Right ventricle myocardium superior (tissue), 1 donor: ENCODE data around the gene ABCB8. TPM values are rescaled to one million over a fixed set of nuclear protein-coding genes. Genes with fewer than 3 reads are reported as not detected.
A peak's percentile ranks its signal among the peaks of the same experiment; 100 is the strongest.

Experiments
- ATAC-seq: fragments of 200-7000 bp; cut with Tn5 transposase; one replicate; pipeline ENCODE4 v1.9.1; 2020; ENCODE audit warnings: mild to moderate bottlenecking; ENCODE audit not compliant: poor library complexity
- DNase-seq: peaks from one replicate; pipeline ENCODE4 v3.0.0-alpha.2; 2020
- intact Hi-C: fragments of 100-400 bp; cut with DNase I; formaldehyde crosslinking; loops from one replicate; pipeline ENCODE4 v1.11.2; 2022
- long read RNA-seq: library from polyadenylated mRNA; unstranded; transcript quantifications from one replicate; pipeline ENCODE4 v2.0.0, GENCODE V29; 2021
- total RNA-seq: library from RNA; stranded (reverse); fragmentation: NEBNext Ultra II Directional; extraction: Animal tissue kit (Norgen Biotek cat#: 25700); gene quantifications from one replicate; pipeline ENCODE4 v1.2.1, GENCODE V29; 2021
- donor health status: DM: no; HTN: yes; CAD: no; lungs with severe emphysema.

ABCB8 gene
- 24.6 TPM for total RNA-seq
- long read RNA-seq, full-length matches to known transcripts, result 26 of 46 reads
- long read RNA-seq, partial matches to known transcripts, result 13 of 46 reads
- long read RNA-seq, other reads (novel, unspliced or antisense), result 7 of 46 reads

GRCh38 chr7:151028131-151028947 lies at the start of gene ABCB8:
Gene ABCB8, plus strand, starts transcription at chr7:151028450. Its CDS starts 66 bp downstream, at chr7:151028516.
- DNase-seq, result peak; percentile 97
- intact Hi-C loops, result no loop called here

DNA sequence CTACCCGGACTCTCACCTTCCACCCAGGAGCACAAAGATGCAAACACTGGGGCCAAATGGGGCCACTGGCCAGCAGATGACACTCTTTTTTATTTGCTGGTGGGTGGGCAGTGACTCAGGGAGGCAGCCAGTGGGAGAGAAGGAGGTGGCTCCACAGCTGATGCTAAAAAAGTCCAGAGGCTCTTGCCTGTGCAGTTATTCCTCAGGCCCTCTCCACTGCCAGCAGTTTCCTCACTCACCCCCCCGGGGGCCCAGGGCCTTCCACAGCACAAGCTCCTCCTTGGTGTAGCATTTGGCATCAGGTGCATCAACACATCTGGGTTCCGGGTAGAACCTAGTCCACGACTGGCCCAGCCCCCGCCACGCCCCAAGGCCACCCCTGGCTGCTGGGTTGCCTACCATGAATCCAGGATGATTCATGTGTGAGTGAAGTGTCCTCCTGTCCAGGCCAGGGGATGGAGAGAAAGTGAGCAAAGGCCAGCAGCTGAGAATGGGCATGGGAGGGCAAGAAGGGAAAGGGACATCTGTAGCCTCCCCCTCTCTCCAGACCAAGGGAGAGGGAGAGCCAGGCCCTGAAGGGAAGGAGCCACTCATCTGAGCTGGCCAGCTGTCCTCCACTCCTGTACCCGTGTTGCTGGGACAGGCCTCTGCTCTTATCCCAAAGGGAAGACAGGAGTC lies 48.4 kb upstream of the ABCB8 start:
- ATAC-seq (no peak), DNase-seq (no peak)
- intact Hi-C loops, result no loop called here

More at GRCh38 chr7:151028131-151028947, at the start of gene ABCB8:
- ATAC-seq, result peak; percentile 98

DNA sequence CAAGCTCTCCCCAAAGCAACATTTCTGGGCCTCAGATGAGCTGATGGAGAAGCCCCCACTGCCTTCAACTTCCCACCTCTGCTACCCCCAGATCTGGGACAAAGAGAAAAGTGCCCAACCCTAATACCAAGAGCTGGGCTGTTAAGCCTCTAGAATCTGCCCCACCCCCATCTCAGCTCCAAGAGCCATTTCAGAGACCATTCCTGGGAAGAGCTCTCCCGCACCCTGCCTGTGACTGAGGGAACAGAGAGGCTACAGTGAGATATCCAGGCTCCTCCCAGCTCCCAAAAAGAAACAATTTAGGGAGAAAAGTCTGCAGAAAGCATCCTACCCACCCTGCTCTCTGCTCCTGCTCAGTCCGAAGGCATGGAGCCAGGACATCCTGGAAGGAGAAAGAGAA lies 47.6 kb upstream of the ABCB8 start:
- DNase-seq, result no peak
- no peak for ATAC-seq
- intact Hi-C loops, result no loop called here

GRCh38 chr7:150981644-150982043 lies 46.6 kb upstream of the ABCB8 start:
- ATAC-seq, result no peak
- intact Hi-C loops, result no loop called here
- no peak for DNase-seq

DNA sequence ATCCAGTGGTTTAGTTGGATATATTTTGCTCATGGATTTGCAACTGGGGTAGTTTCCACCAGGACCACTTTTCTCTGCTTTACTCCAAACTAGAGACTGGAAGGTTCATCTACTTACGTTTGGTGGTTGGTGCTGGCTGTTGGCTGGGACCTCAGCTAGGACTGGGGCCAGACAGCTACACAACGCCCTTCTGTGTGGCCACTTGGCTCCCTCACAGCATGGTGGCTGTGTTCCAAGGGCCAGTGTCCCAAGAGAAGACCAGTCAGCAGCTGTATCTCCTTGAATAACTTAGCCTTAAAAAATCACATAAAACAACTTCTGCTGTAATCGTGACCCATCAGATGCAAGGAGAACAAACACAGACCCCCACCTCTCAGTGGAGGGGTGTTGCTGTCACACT lies 45.9 kb upstream of the ABCB8 start:
- DNase-seq (no peak), ATAC-seq (no peak)
- intact Hi-C loops, result no loop called here

DNA sequence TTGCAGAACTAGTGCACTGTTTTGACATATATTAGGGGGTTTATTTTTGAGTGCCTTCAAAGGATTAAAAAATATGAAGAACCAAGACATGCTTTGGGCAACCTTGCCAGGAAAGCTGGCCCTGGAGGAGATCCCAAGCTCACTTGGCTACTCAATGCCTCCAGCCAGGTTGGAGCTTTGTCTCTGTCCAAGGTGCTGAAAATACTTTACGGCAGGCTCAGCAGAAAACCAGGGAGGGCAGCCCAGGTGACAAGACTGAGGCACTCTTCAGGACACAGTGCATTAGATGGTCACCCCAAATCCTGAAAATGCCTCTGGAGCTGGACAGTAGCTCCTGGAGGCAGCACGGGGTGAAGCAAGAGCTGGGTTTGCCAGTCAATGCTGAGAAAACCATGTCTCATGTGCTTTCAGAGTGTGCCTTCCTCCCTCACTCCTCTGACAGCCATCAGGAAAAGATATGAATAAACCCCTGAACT lies 44.3 kb upstream of the ABCB8 start:
- intact Hi-C loops, result no loop called here
- DNase-seq (no peak), ATAC-seq (no peak)

- ATAC-seq, result peak; percentile 67
- intact Hi-C loops, result loop anchor here (5.0 kb wide), 1 partner anchor 209 kb away; no protein-coding TSS in a partner anchor
- peak; percentile 76 for DNase-seq
These were observed 42.1 kb upstream of the ABCB8 start for GRCh38 chr7:150986099-150986512.

GRCh38 chr7:150986556-150986955 lies 41.7 kb upstream of the ABCB8 start:
- DNase-seq (no peak), ATAC-seq (no peak)

DNA sequence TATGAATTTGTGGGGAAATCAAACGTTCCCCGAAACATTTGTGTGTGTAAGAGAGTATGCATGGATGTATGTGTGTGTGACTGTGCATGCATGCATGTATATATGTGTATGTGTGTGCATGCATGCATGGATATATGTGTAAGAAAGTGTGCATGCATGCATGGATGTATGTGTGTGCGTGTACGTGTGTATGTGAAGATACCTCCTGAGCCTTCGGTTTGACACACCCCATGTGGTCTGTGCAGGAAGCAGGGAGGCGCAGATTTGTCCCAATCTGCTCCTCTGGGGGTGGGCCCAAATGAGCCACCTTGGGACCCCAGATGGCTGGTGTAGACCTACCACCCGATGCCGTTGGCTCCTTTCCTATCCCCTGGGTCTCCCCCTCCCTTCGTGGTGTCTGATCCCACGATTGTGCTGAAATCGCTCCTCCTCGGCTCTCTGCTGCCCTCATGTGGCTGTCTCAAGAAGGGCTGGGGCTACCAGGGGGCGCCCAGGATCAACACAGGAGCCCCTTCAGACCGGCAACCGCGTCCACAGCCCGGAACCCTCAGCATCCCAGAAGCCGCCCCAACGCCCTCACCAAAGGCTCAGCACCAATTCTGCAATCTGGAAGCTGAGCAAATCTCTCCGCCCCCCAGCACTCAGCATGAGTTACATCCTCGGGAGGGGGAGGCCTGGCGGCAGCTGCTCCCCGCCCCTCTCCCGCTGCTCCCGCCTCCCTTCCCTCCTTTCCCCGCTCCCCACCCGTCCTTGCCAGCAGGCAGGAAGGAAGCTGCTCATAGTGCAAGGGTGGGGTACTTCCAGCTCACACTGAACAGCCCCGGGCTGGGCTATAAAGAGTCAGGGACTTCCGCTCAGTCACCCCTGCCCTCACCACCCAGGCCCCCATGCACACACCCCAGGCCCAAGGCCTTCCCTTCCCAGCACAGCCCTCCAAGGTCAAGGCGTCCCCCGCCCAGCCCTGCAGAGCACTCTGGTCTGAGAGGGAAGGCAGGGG lies 39.7 kb upstream of the ABCB8 start:
- ATAC-seq (peak; percentile 59), DNase-seq (peak; percentile 78)
- intact Hi-C loops, result loop anchor here (2.0 to 5.0 kb wide), 2 partner anchors 90 to 211 kb away; no protein-coding TSS in a partner anchor

More at GRCh38 chr7:150986556-150986955, 41.7 kb upstream of the ABCB8 start:
- intact Hi-C loops, result loop anchor here (5.0 kb wide), 1 partner anchor 209 kb away; no protein-coding TSS in a partner anchor

- no peak for ATAC-seq
- DNase-seq, result no peak
- intact Hi-C loops, result loop anchor here (2.0 to 5.0 kb wide), 2 partner anchors 91 to 212 kb away; no protein-coding TSS in a partner anchor
These were observed 38.8 kb upstream of the ABCB8 start for GRCh38 chr7:150989456-150989855.

DNA sequence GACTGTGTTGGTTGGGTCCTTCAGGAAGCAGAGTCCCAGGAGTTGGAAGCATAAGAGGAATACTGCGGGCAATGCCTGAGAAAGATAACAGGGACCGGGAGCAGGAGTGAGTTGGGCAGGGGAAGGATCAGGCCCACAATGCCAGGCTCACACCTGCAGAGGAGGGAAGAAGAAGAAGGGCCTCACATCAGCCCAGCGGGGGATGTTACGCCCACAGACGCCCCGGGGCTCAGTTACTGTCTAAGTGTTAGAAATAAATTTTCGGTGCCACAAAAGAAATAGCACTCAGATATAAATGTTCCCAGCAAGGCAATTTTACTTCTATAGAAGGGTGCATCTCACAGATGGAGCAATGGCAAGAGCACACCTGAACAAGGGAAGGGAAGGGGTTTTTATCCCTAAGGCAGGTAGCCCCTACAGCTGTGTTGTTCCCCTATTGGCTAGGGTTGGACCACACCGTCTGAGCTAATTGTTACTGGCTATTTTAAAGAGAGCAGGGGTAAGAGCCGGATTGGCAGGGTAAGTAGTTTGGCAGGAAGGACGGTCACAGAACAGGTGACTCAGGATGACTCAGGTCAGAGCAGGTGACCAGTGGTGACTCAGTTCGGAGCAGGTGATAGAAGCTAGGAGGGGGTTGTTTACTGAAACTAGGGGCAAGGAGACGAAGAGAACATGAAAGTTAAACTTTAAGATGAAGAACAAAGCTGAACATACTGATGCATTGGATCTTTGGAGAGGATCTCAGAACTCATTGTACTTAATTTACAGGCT lies 37.6 kb upstream of the ABCB8 start, which contains the start of gene NOS3:
TSS of gene NOS3 (plus strand) at position 602 of the 771 bp plus-strand sequence. CDS start 2,787 bp downstream, outside the sequence.
- DNase-seq, result no peak
- ATAC-seq, result no peak
- intact Hi-C loops, result no loop called here

DNA sequence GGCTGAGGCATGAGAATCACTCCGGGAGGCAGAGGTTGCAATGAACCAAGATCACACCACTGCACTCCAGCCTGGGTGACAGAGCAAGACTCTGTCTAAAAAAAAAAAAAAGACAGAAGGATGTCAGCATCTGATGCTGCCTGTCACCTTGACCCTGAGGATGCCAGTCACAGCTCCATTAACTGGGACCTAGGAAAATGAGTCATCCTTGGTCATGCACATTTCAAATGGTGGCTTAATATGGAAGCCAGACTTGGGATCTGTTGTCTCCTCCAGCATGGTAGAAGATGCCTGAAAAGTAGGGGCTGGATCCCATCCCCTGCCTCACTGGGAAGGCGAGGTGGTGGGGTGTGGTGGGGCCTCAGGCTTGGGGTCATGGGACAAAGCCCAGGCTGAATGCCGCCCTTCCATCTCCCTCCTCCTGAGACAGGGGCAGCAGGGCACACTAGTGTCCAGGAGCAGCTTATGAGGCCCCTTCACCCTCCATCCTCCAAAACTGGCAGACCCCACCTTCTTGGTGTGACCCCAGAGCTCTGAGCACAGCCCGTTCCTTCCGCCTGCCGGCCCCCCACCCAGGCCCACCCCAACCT lies 36.1 kb upstream of the ABCB8 start:
- no peak for DNase-seq
- ATAC-seq, result no peak
- intact Hi-C loops, result no loop called here

- intact Hi-C loops, result no loop called here
- DNase-seq, result no peak
- ATAC-seq, result peak; percentile 43
These were observed 35.4 kb upstream of the ABCB8 start for GRCh38 chr7:150992833-150993302.

GRCh38 chr7:150993511-150993910 lies 34.7 kb upstream of the ABCB8 start:
- intact Hi-C loops, result no loop called here
- peak; percentile 22 for ATAC-seq
- peak; percentile 81 for DNase-seq

DNA sequence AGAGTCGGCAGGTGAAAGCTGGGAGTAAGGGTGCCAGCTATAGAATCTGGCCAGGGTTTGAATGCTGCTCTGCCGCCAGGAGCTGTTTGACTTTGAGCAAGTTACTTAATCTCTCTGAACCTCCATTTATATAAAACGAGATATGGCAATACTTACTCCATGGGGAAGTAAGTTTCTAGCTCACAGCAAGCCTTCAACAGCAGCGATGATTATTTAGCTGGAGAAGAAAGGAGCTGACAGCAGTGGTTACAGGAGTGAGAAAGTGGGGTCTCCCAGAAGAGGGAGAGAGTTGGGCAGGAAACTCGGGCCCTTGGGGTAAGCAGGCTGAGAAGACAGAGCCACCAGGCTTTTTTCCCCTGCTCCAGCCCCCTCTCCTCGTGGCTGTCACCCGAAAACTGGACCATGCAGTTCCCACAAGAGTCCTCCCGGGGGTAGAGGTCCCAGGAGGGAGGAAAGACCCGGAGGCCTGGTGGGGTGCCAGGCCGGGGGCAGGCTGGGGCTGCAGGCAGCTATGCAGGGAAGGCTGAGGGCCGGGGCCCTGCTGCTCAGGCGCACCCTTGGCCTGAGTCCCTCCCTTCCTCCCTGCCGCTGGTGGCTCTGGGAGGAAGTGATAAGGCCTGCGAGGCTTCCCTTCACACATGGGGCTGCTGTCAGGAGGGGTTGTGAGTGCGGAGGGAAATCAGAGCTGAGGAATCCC lies 34.0 kb upstream of the ABCB8 start:
- DNase-seq, result peak; percentile 80
- ATAC-seq, result peak; percentile 86
- intact Hi-C loops, result no loop called here

DNA sequence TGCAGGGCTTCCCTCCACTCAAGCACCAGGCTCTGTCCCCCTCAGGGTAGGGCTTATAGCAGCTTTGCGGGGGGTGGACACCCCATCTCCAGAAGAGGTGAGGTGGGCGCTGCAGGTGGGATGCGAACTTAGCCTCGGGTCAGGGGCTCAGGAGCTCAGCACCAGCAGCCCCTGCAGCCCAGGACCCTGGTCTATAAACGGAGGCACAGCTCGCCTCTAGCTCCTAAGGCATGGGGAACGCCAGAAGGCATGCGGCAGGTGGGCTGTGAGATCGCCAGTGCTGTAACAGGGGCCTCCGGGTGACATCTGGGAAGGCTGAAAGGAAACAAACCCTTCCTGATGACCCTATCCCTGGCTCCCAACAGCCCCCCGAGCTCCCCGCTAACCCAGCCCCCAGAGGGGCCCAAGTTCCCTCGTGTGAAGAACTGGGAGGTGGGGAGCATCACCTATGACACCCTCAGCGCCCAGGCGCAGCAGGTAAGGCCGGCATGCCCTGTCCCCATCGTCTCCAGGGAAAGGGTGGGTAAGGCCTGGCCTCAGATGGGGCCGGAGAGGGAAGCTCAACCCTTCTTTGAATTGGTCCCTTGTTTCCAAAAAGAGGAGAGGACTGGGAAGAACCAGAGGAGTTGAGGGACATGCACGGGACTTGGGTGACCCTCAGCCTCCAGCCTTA lies 33.3 kb upstream of the ABCB8 start:
- ATAC-seq, result no peak
- DNase-seq, result no peak
- intact Hi-C loops, result no loop called here
